ENCODE measurements around the gene CCT6B.

Gene CCT6B

DNA sequence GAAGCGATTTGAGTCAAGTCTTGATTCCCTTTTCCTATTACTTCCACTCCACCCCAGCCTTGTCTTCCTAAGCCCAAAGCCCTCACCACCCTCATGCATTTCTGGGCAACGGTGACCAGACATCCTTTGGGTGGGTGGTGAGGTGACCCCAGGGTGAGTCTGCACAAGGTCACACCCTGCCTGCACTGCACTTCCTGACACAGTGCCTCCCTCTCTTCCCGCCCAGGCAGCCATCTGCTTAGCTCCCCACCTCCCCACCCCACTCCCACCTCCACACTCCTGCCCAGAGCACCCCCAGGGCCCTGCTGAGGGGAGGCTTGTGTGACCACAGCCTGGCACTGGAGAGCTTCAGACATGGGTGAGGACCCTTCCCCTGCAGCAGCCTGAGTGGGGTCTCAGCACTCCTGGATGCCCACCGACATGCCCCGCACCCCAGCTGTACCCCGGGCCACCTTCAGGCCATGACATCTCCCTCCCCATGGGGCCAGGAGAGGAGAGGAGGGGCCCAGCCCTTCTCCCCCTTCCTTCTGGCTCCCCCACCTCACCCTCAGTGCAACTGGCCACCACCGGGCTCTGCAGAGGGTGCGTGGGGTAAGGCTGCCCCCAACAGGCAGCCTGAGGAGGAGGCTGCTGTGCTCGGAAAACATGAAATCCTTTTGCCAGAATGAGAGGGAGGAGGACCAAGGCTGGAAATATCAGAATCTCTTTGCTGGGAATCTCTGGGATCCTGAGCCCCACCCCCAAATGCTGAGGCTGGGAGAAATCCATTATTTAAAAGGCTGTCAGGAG is 68.6 kb downstream of the CCT6B start:
- H3K79me2 ChIP-seq (ENCODE audit: insufficient read depth, low read depth) = no peaks in the 10 kb centered on the region
- H2AFZ ChIP-seq (ENCODE audit: low read depth) = no peak overlapping the region
- H3K4me3 ChIP-seq (IDR thresholded peaks at IDR 0.05; ENCODE audit: insufficient read depth, low read depth, low read length) = no peak overlapping the region
- H3K4me2 ChIP-seq = no peak overlapping the region
- H3K27ac ChIP-seq = no peak overlapping the region
- H3K9ac ChIP-seq = no peak overlapping the region
- H3K27me3 ChIP-seq (ENCODE audit: insufficient read depth, low read depth) = no peaks in the 10 kb centered on the region; the same call in 1 of the 2 replicates
- no peaks in the 10 kb centered on the region for H3K36me3 ChIP-seq (ENCODE audit: insufficient read depth)
- no peaks in the 10 kb centered on the region for H3K4me1 ChIP-seq (ENCODE audit: low read depth, poor library complexity, severe bottlenecking)
- no peaks in the 10 kb centered on the region for H4K20me1 ChIP-seq (ENCODE audit: insufficient read depth)
- TF ChIP-seq, protein P1, sequence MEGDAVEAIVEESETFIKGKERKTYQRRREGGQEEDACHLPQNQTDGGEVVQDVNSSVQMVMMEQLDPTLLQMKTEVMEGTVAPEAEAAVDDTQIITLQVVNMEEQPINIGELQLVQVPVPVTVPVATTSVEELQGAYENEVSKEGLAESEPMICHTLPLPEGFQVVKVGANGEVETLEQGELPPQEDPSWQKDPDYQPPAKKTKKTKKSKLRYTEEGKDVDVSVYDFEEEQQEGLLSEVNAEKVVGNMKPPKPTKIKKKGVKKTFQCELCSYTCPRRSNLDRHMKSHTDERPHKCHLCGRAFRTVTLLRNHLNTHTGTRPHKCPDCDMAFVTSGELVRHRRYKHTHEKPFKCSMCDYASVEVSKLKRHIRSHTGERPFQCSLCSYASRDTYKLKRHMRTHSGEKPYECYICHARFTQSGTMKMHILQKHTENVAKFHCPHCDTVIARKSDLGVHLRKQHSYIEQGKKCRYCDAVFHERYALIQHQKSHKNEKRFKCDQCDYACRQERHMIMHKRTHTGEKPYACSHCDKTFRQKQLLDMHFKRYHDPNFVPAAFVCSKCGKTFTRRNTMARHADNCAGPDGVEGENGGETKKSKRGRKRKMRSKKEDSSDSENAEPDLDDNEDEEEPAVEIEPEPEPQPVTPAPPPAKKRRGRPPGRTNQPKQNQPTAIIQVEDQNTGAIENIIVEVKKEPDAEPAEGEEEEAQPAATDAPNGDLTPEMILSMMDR (conservative IDR thresholded peaks at IDR 0.05; ENCODE audit: low read depth, low read length) = no peak

DNA sequence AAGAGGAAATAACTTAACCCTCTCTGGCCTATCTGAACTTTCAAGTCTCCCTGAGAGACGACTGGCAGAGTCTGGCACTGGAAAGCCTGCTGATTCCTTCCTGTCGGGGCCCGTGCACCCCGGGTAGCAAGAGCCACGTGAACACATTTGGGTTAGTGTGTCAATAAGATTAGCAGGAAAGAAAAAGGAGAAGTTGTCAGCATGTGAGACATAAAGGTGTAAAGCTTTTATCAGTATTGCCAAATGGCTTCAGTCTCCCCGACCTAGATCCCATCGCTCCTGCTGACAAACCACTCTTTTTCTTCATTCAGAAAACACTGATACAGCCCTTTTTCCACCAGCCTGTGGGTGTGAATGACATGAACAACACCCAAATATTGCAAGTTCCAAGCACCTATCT is 74.4 kb downstream of the CCT6B start:
- Histone ChIP-seq H4K20me1 (ENCODE audit: insufficient read depth) (no peaks in the 10 kb centered on the region), H3K79me2 (ENCODE audit: insufficient read depth, low read depth) (no peaks in the 10 kb centered on the region), H3K9ac (no peak overlapping the region), H2AFZ (ENCODE audit: low read depth) (no peak overlapping the region), H3K4me2 (no peak overlapping the region), H3K4me1 (ENCODE audit: low read depth, poor library complexity, severe bottlenecking) (no peaks in the 10 kb centered on the region), H3K36me3 (ENCODE audit: insufficient read depth) (no peaks in the 10 kb centered on the region), H3K27me3 (ENCODE audit: insufficient read depth, low read depth) (no peaks in the 10 kb centered on the region), H3K4me3 (IDR thresholded peaks at IDR 0.05; ENCODE audit: insufficient read depth, low read depth, low read length) (no peak overlapping the region), H3K27ac (no peak overlapping the region)
- TF ChIP-seq, protein P1 (conservative IDR thresholded peaks at IDR 0.05; ENCODE audit: low read depth, low read length) = no peak

DNA sequence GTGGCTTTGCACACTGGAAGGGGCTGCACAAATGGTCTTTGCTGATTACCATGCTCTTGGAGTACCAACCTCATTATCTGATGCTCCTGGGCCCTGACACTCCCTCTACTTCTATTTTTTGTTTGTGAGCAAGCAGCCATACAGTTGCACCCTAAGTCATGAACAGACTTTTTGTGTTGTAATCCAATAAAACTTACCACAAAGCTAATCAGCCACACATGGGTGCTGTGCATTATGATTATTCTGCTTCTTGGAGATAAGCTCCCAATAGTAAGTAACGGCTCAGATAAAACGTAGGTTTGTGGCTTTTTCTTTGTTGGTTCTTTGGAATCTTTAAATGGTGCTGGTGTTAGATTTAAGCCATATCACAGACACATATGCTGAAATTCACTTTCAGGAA is 76.2 kb downstream of the CCT6B start:
- no peak overlapping the region for H3K27ac ChIP-seq
- TF ChIP-seq, protein P1 (conservative IDR thresholded peaks at IDR 0.05; ENCODE audit: low read depth, low read length) = no peak
- no peaks in the 10 kb centered on the region for H3K36me3 ChIP-seq (ENCODE audit: insufficient read depth)
- no peaks in the 10 kb centered on the region for H3K27me3 ChIP-seq (ENCODE audit: insufficient read depth, low read depth)
- no peaks in the 10 kb centered on the region for H4K20me1 ChIP-seq (ENCODE audit: insufficient read depth)
- H3K4me3 ChIP-seq (IDR thresholded peaks at IDR 0.05; ENCODE audit: insufficient read depth, low read depth, low read length) = no peak overlapping the region
- no peak overlapping the region for H3K9ac ChIP-seq
- no peak overlapping the region for H2AFZ ChIP-seq (ENCODE audit: low read depth)
- H3K79me2 ChIP-seq (ENCODE audit: insufficient read depth, low read depth) = no peaks in the 10 kb centered on the region
- no peak overlapping the region for H3K4me2 ChIP-seq
- no peaks in the 10 kb centered on the region for H3K4me1 ChIP-seq (ENCODE audit: low read depth, poor library complexity, severe bottlenecking)

DNA sequence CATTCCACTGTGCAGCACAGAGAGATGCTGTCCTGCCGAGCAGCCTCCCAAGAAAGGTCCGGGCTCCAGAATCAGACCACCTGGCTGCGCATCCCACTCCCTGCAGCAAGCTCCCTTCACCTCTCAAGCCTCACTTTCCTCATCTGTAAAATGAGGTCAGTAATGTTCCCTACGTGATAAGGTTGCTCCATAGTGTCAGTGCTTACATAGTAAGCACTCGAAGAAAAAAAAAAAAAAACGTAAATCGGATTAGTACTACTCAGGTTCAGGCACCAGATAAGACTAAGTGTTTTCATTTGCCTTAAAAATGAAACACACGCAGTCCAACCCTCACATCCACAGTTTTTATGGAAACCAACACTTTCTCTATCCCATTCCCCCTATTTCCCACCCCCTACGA is 76.7 kb downstream of the CCT6B start:
- H2AFZ ChIP-seq (ENCODE audit: low read depth) = no peak overlapping the region
- H3K4me1 ChIP-seq (ENCODE audit: low read depth, poor library complexity, severe bottlenecking) = no peaks in the 10 kb centered on the region
- no peak overlapping the region for H3K27ac ChIP-seq
- TF ChIP-seq, protein P1 (conservative IDR thresholded peaks at IDR 0.05; ENCODE audit: low read depth, low read length) = no peak
- H3K4me3 ChIP-seq (IDR thresholded peaks at IDR 0.05; ENCODE audit: insufficient read depth, low read depth, low read length) = no peak overlapping the region
- no peak overlapping the region for H3K4me2 ChIP-seq
- no peaks in the 10 kb centered on the region for H4K20me1 ChIP-seq (ENCODE audit: insufficient read depth)
- H3K36me3 ChIP-seq (ENCODE audit: insufficient read depth) = no peaks in the 10 kb centered on the region
- no peaks in the 10 kb centered on the region for H3K27me3 ChIP-seq (ENCODE audit: insufficient read depth, low read depth)
- no peaks in the 10 kb centered on the region for H3K79me2 ChIP-seq (ENCODE audit: insufficient read depth, low read depth)
- no peak overlapping the region for H3K9ac ChIP-seq
